Esophagus squamous epithelium (tissue), 5 donors: ENCODE measurements around the gene RTKN. TPM values are rescaled to one million over a fixed set of nuclear protein-coding genes. Genes with fewer than 3 reads are reported as not detected.
"Not testable (repeated sequence)": the region's sequence is repeated elsewhere in the genome, so short reads cannot be mapped to it uniquely, and the experiment has no call there.

ENCODE experiments used
- DNase-seq: peaks from one replicate; lab custom pipeline; 2025; lab: John Stamatoyannopoulos, UW
- H3K27ac ChIP-seq, 4 donors: fragments of 200-600 bp; sonication (generic); one replicate each; pipeline ENCODE4 v1.5.1; 2016 to 2019; ENCODE audit warnings: mild to moderate bottlenecking in 1 of 4
- H3K27me3 ChIP-seq, 4 donors: fragments of 200-600 bp; sonication (generic); 1 replicate in 3 of 4; 2 replicates in 1 of 4; pipeline versions ENCODE4 v1.5.1 to v1.6.0; 2017 to 2021; ENCODE audit warnings: antibody characterized with exemption in 1 of 4
- H3K36me3 ChIP-seq, 3 donors: fragments of 200-600 bp; sonication (generic); one replicate each; pipeline ENCODE4 v1.5.1; 2016 to 2019
- H3K4me1 ChIP-seq, 3 donors: fragments of 200-600 bp; sonication (generic); one replicate each; pipeline ENCODE4 v1.5.1; 2017 to 2019
- H3K4me3 ChIP-seq, 4 donors: fragments of 200-600 bp; sonication (generic); 1 replicate in 3 of 4; 2 replicates in 1 of 4; pipeline ENCODE4 v1.5.1; 2016 to 2019; ENCODE audit warnings: mild to moderate bottlenecking in 2 of 4, moderate library complexity in 1 of 4
- H3K9me3 ChIP-seq, 3 donors: fragments of 200-600 bp; sonication (generic); one replicate each; pipeline ENCODE4 v1.5.1; 2016 to 2019
- POLR2A ChIP-seq, 4 donors: fragments of 450-650 bp; IDR thresholded peaks; one replicate each; pipeline ENCODE4 v1.6.1; 2017; ENCODE audit warnings: antibody characterized with exemption in 4 of 4, mild to moderate bottlenecking in 4 of 4, moderate library complexity in 3 of 4
- WGBS, 2 donors: methylation state at CpG; one replicate each; pipeline ENCODE4 v1.1.5; 2018; 5-methylcytosine and 5-hydroxymethylcytosine counted together
- intact Hi-C: fragments of 100-400 bp; cut with DNase I; formaldehyde crosslinking; loops from one replicate; pipeline ENCODE4 v1.15.0; 2022
- total RNA-seq, 4 donors: library from RNA; depleted of rRNA; stranded (reverse); fragments of >200 nt; gene quantifications; one replicate each; pipeline ENCODE4 v1.1.0, GENCODE V29; 2016
- TF ChIP-seq, protein P1 (sequence below), 6 experiments: fragments of 450-650 bp in 4 of 6; fragments of 200-600 bp in 2 of 6; sonication (generic) in 2 of 6; IDR thresholded peaks; one replicate each; pipeline ENCODE4 v1.5.1; 2016 to 2019; ENCODE audit warnings: antibody characterized with exemption in 6 of 6, mild to moderate bottlenecking in 4 of 6, moderate library complexity in 4 of 6
- donor health status: DM: yes; HTN: yes; CAD: no.

The RTKN gene
- total RNA-seq, 4 donors from 2014 or later = 20.2 to 37.8 (median 27.9) TPM

- Histone ChIP-seq H3K9me3 (no peaks in the 10 kb centered on the region), H3K4me1 (peaks cover 6 to 33% (median 19%) of the 10 kb centered on the region in 3 donors), H3K36me3 (peaks cover 10 to 50% (median 11%) of the 10 kb centered on the region in 3 donors), H3K27ac (no peak overlapping the region), H3K27me3 (no peaks in the 10 kb centered on the region), H3K4me3 (no peak overlapping the region)
- intact Hi-C loops = no loop called here
- 77% methylated on average over 5 of the region's 6 CpGs; no CpG with 5 or more reads in 1 of the 2 donors for WGBS, 2 donors
- no peak for DNase-seq
- TF ChIP-seq POLR2A (IDR thresholded peaks at IDR 0.05) = no peak
- TF ChIP-seq, protein P1, sequence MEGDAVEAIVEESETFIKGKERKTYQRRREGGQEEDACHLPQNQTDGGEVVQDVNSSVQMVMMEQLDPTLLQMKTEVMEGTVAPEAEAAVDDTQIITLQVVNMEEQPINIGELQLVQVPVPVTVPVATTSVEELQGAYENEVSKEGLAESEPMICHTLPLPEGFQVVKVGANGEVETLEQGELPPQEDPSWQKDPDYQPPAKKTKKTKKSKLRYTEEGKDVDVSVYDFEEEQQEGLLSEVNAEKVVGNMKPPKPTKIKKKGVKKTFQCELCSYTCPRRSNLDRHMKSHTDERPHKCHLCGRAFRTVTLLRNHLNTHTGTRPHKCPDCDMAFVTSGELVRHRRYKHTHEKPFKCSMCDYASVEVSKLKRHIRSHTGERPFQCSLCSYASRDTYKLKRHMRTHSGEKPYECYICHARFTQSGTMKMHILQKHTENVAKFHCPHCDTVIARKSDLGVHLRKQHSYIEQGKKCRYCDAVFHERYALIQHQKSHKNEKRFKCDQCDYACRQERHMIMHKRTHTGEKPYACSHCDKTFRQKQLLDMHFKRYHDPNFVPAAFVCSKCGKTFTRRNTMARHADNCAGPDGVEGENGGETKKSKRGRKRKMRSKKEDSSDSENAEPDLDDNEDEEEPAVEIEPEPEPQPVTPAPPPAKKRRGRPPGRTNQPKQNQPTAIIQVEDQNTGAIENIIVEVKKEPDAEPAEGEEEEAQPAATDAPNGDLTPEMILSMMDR (IDR thresholded peaks at IDR 0.05) = no peak
These were observed 32.7 kb upstream of the RTKN start for GRCh38 chr2:74474481-74474880.

GRCh38 chr2:74472945-74473258 is 31.2 kb upstream of the RTKN start:
- intact Hi-C loops = no loop called here
- Histone ChIP-seq H3K27ac (peak overlapping the region; percentile 88 to 92 (median 91)), H3K4me1 (peaks cover 6 to 27% (median 19%) of the 10 kb centered on the region in 3 donors), H3K36me3 (peaks cover 9 to 35% (median 10%) of the 10 kb centered on the region in 3 donors), H3K4me3 (peak overlapping the region; percentile 51 to 86 (median 68)), H3K27me3 (no peaks in the 10 kb centered on the region), H3K9me3 (no peaks in the 10 kb centered on the region)
- no peak for TF ChIP-seq POLR2A (IDR thresholded peaks at IDR 0.05)
- TF ChIP-seq, protein P1 (IDR thresholded peaks at IDR 0.05) = no peak
- WGBS, 2 donors = 3 to 14% methylated on average over 7 of the region's 7 CpGs
- no peak for DNase-seq

- H3K36me3 ChIP-seq = peaks cover 9 to 29% (median 10%) of the 10 kb centered on the region in 3 donors
- peaks cover 6 to 27% (median 19%) of the 10 kb centered on the region in 3 donors for H3K4me1 ChIP-seq
- intact Hi-C loops = no loop called here
- TF ChIP-seq, protein P1 (IDR thresholded peaks at IDR 0.05) = peak in 1 of 6 experiments; percentile 17
- peak in 3 of 4 donors; percentile 28 to 78 (median 62) for TF ChIP-seq POLR2A (IDR thresholded peaks at IDR 0.05)
- H3K4me3 ChIP-seq = peak within 1 kb of the TSS; percentile 51 to 86 (median 68)
- no peaks in the 10 kb centered on the region for H3K27me3 ChIP-seq
- 0 to 1% methylated on average over 20 to 24 of the region's 66 CpGs for WGBS, 2 donors
- no peaks in the 10 kb centered on the region for H3K9me3 ChIP-seq
- DNase-seq = peak; percentile 60
- peak within 1 kb of the TSS; percentile 88 to 92 (median 91) for H3K27ac ChIP-seq
These were observed 30.6 kb upstream of the RTKN start, which contains the start of gene MRPL53 for GRCh38 chr2:74472086-74472944. TSS of gene MRPL53 (minus strand) at chr2:74472680. CDS start at chr2:74472660, 20 bp downstream.

DNA sequence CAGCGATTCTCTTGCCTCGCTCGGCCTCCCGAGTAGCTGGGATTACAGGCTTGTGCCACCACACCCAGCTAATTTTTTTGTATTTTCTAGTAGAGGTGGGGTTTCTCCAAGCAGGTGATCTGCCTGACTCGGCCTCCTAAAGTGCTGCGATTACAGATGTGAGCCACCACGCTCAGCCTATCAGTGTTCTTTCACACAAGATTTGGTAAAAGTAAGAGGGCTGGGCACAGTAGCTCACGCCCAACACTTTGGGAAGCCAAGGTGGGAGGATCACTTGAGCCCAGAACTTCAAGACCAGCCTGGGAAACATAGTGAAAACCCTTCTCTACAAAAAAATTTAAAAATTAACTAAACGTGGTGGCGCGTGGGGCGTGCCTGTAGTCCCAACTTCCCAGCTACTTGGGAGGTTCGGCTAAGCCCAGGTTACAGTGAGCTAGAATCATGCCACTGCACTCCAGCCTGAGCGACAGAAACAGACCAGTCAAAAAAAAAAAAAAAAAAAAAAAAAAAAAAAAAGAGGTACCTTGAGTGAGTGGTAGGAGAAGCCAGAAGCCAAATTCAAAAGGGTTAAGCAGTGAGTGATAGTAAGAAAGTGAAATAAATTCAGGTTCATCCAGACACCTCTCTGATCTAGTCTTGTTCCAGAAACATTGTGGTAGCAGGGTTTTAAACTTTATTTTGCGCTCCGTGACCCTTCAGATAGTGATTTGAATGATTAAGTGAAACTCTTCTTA is 29.8 kb upstream of the RTKN start:
- no peak for DNase-seq
- intact Hi-C loops = no loop called here
- WGBS, 2 donors = 39 to 52% methylated on average over 12 of the region's 16 CpGs
- no peaks in the 10 kb centered on the region for H3K9me3 ChIP-seq
- TF ChIP-seq, protein P1 (IDR thresholded peaks at IDR 0.05) = no peak
- no peak for TF ChIP-seq POLR2A (IDR thresholded peaks at IDR 0.05)
- H3K36me3 ChIP-seq = peaks cover 9 to 26% (median 10%) of the 10 kb centered on the region in 3 donors
- peak overlapping the region; percentile 51 to 86 (median 68) for H3K4me3 ChIP-seq
- peaks cover 6 to 27% (median 19%) of the 10 kb centered on the region in 3 donors for H3K4me1 ChIP-seq
- H3K27me3 ChIP-seq = no peaks in the 10 kb centered on the region
- H3K27ac ChIP-seq = peak overlapping the region; percentile 88 to 92 (median 91)

DNA sequence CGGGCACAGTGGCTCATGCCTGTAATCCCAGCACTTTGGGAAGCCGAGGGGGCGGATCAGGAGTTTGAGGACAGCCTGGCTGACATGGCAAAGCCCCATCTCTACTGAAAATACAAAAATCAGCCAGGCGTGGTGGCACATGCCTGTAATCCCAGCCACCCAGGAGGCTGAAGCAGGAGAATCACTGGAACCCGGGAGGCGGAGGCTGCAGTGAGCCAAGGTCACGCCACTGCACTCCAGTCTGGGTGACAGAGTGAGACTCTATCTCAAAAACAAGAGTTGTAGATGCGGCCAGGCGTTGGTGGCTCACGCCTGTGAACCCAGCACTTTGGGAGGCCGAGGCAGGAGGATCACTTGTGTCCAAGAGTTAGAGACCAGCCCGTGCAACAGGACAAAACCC is 29.0 kb upstream of the RTKN start:
- peaks cover 9 to 19% (median 10%) of the 10 kb centered on the region in 3 donors for H3K36me3 ChIP-seq
- DNase-seq, intact Hi-C loops, H3K27me3 ChIP-seq, H3K4me3 ChIP-seq, H3K9me3 ChIP-seq, H3K27ac ChIP-seq: not testable (repeated sequence)
- WGBS, 2 donors = 91 to 94% methylated on average over 4 to 8 of the region's 12 CpGs
- H3K4me1 ChIP-seq = peaks cover 6 to 32% (median 24%) of the 10 kb centered on the region in 3 donors
